T follicular helper cell (primary cell): ENCODE data around the gene MMADHC.
"Not testable (repeated sequence)": the region's sequence is repeated elsewhere in the genome, so short reads cannot be mapped to it uniquely, and the experiment has no call there.

Source experiments
- DNase-seq: peaks from one replicate; pipeline ENCODE4 v3.0.0-alpha.2; 2020; ENCODE audit warnings: low read depth

The MMADHC gene

GRCh38 chr2:149595056-149595963 lies 7.7 kb upstream of the MMADHC start:
- DNase-seq = no peak

- no peak for DNase-seq
Measured at GRCh38 chr2:149594411-149594810, 6.8 kb upstream of the MMADHC start.

DNA sequence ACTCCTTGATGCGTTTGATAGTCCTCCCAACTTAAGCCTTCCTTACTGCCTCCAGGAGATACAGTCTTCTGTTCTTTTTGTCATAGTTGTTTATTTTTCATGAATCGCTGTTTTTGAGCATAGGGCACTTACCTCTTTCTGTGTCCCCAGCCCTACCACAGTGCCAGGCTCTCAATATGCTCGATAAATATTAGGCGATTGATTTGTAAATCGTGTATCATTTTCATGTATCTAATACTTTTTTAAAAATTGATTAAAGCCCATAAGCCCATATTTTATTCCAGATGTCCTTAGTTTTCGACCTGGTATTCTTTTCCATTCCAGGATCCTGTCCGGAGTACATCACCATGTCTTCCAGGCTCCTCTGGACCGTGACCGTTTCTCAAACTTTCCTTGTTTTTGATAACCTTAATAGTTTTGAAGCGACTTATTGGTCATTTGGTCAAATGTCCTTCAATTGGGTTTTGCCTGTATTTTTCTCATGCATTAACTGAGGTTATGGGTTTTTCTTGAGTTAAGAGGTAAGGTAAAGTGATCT lies 444 bp upstream of the MMADHC start:
- no peak for DNase-seq

DNA sequence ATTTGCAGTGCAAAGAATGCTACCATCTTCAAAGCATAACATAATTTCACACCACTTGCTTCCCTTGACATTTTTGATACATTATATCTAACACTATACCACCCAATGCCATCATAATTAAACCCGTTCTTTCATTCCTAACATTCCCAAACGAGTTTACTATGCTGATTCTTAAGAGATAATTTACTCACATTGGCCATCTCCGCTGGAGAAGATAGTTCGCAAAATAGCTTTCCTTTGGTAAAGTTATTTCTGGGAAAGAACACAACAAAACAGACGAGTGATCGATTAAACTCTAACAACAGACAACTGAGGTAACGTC lies 716 bp downstream of the MMADHC start:
- no peak for DNase-seq

- no peak for DNase-seq
Measured at GRCh38 chr2:149586063-149586462, 1.5 kb downstream of the MMADHC start.

DNA sequence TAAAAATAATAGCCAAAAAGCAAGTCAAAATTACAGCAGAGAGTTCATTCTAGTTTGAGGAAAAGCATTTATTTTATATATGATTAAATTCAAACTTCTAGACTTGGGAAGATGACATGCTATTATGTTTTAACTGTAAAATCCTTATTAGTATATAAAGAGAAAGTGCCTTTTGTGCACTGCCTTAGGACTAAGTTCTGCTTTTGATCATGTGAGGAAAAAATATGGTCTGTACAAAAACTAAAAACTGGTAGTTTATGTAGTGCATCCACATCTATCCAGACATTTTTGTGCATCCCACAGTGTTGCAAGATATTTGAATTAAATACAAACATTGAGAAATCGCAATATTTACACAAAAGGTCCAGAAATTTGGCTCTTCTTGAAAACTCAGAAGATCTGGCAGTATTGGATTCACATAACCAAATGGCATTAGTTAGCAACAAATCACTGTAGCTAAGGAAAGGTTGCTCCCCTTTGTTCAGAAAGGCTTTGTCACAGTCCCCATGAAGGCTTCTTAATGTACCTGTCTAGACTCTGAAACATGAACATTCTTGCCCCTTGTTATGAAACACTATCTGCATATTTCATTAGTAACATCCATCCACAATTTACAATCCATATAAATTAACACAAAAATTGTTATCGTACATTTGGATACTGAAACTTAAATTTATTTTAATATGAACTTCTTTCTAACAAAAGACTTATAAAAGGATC lies 2.2 kb downstream of the MMADHC start:
- no peak for DNase-seq

GRCh38 chr2:149579972-149580882 lies 7.3 kb downstream of the MMADHC start:
- DNase-seq = no peak

DNA sequence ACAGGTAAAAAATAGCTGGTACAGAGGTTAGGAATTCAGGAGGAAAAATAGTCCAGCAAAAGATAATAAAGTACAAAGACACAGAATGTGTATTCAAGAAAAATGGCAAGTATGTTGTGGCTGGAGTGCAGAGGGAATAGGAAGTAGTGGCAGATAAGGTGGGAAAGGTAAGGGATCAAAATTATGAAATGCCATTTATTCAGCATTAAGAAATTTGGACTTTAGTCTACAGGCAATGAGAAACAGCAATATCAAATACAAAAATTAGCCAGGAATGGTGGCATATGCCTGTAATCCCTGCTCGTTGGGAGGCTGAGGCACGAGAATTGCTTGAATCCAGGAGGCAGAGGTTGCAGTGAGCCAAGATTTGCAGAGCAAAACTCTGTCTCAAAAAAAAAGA lies 10.3 kb downstream of the MMADHC start:
- DNase-seq = no peak

DNA sequence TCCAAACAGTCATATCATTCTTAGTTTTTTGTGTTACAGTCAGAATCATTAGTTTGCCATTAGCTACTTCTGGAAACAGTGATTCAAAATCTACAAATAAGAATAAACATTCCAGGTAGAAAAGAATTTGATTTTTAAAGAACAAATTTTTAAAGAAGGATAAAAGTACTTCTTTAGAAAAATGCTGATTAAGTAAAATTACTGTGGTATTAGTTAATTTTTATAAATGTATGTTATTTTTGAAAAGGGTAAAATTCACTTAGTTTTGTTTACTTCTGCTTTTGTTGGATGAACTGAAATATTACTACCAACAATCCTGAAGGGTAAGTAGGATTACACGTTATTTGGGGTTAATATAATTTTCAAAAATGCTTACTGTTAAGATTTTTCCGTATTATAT lies 11.8 kb downstream of the MMADHC start:
- DNase-seq = no peak

- no peak for DNase-seq
Measured at GRCh38 chr2:149575277-149575676, 12.3 kb downstream of the MMADHC start.

DNA sequence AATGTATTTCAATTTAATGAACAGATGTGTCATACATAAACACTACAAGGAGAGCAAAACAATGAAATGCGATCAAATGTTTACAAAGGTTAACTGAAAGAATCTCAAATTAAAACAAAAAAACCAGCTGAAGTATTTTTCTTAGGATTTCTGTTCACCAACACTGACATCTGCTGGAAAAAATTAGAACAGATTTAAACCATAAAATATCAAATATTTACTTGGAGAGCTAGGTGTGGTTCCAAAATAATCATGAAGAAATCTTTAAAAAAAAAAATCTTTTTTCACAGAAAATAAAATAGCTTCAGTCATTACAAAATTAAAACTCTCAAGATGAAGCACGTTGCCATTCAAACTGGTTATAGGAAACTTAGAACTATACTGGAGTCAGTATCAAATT lies 13.8 kb downstream of the MMADHC start:
- DNase-seq = no peak

GRCh38 chr2:149572102-149572953 lies 15.2 kb downstream of the MMADHC start:
- DNase-seq = no peak

DNA sequence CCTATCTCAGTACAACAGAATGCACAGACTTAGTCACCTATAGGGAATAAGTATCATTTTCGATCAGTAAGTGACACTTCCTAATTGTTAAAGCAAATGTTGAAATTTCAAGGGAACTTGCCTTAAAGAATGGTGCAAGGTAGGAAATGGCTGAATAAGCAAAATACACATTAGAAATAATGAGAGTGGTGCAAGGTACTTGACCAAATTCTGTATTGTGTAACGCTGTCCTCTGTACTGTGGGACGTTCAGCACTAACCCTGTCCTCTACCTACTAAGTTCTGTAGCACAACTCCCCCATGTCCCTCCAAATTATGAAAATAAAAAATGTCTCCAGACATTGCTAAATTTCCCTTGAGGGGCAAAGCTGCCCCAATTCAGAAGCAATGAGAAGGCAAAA lies 19.4 kb downstream of the MMADHC start:
- DNase-seq = no peak

GRCh38 chr2:149566652-149567051 lies 20.9 kb downstream of the MMADHC start:
- no peak for DNase-seq

DNA sequence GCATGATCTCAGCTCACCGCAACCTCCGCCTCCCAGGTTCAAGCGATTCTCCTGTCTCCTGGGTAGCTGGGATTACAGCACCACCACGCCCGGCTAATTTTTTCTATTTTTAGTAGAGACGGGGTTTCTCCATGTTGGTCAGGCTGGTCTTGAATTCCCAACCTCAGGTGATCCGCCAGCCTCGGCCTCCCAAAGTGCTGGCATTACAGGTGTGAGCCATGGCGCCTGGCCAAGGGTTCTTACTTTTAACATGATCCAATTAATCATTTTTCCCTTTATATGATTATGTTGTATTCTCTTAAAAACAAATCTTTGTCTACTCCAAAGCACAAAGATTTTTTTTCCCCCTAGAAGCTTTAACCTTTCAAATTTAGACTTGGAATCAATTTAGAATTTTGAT lies 21.9 kb downstream of the MMADHC start:
- not testable (repeated sequence) for DNase-seq

GRCh38 chr2:149564983-149565382 lies 22.6 kb downstream of the MMADHC start:
- DNase-seq = no peak

DNA sequence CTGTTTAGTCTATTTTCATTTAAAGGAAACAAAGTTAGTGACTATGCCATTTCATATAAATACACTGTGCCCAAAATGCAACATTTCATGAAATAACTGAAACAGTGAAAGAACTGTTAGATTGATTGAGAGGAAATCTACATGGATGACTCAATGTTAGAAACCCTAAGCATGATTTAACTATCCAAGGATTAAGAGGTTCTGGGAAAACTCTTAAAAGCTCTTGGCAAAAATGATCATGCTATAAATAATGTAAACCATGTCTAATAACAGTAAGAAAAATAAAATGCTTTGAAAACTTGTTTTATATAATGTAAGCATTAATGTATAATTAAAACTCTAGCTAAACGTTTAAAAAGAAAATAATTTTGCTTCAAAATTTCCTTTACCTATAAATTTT lies 23.5 kb downstream of the MMADHC start:
- DNase-seq = no peak

DNA sequence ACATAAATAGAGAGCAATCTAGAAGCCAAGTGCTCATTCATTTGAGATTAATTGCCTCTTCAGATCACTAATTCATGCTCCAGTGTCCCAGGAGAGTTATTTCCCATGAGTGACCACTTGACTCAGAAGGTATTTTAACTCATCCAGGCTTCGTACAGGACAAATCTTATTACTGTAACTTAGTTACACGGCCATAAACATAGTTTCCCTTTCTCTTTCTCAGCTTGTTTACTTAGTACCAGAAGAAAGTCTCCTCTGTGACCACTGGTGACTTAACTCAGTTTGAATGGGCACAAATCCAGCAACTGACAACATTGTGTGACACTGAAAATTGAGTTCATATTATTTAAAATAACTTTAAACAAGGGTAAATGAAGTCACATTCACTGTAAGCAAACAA lies 25.3 kb downstream of the MMADHC start:
- DNase-seq = no peak

- DNase-seq = no peak
Measured at GRCh38 chr2:149561309-149561926, 26.2 kb downstream of the MMADHC start.

- DNase-seq = no peak
Measured at GRCh38 chr2:149559341-149560068, 28.1 kb downstream of the MMADHC start.
